ENCODE results near the gene IFFO2.
"Not testable (repeated sequence)": the region's sequence is repeated elsewhere in the genome, so short reads cannot be mapped to it uniquely, and the experiment has no call there.

The IFFO2 gene

GRCh38 chr1:18875107-18875795, 81.2 kb downstream of the IFFO2 start:
- peak; percentile 54 to 79 for DNase-seq (ENCODE audit: low read depth in 2 of 2)

DNA sequence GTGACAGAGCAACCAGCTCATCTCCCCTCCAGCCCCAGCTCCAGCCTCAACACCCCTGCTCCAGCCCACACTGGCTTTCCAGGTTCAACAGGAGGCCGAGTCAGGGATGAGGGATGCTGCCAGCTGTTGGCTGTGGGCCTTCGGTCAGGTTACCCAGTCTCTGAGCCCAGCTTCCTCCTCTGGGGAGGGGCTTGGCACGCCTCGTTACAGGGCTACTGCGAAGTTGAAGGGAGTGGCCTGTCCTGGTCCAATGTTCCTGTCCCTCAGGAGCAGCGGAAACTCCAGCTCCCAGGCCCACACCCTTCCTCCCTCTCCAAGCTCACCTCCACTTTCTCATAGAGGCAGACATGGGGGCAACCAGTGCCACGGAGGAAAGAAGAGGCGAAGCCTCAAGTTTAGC, 81.9 kb downstream of the IFFO2 start:
- no peak for DNase-seq (ENCODE audit: low read depth in 2 of 2)

GRCh38 chr1:18874036-18874435, 82.4 kb downstream of the IFFO2 start:
- DNase-seq (ENCODE audit: low read depth in 2 of 2): no peak

DNA sequence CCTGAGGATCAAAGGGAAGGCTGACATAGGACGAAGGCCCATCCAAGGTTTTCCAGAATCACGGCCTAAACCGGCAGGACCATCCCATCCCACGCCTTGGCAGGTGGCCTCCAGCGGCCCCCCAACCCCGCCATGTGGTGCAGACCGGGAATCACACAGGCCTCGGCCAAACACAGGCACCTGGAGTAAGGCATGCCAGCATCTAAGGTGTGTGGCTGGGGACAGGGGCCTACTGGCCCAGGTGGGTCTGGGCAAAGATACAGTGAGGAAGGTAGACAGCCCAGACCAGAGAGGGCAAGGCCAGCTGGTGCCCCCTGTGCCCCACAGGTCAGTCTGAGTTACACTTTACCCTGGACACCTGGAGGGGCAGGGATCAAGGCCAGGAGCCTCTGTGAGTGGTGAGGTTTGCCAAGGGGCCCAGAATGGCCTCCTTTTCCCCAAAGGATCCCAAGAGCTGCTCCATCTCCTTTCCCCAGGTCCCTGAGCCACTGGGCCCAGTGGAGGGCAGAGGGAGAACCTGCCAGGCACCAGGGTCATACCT, 84.3 kb downstream of the IFFO2 start:
- no peak for DNase-seq (ENCODE audit: low read depth in 2 of 2)

DNA sequence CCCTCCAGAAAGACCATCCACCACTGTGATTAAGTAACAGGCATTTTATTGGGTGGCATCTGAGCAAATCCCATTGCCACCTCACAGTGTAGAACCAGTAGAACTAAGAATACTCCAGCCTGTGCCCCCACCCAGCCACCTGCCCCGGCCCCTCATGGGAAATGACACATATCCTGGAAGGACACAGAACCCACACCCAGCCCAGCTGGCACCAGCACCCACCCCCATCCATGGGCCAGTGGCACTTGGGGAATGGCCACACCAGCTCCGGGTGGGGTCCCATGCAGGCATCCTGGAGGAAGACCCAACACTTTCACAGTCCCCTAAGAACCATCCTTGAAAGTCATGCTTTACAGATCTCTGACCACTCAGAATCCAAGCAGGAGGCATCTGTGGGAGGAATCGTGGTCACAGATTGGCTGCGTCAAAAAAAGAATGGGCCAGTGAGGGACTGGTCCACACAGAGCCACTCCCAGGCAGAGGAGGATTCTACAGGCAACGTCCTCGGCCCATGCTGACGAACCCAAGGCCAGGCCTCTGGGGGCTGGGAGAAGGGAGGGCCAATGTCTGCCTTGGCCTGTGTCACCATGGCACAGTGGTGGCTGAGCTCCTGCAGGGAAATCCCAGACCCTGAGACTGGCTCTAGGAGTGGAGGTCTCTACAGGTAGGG, 84.9 kb downstream of the IFFO2 start:
- no peak for DNase-seq (ENCODE audit: low read depth in 2 of 2)

DNA sequence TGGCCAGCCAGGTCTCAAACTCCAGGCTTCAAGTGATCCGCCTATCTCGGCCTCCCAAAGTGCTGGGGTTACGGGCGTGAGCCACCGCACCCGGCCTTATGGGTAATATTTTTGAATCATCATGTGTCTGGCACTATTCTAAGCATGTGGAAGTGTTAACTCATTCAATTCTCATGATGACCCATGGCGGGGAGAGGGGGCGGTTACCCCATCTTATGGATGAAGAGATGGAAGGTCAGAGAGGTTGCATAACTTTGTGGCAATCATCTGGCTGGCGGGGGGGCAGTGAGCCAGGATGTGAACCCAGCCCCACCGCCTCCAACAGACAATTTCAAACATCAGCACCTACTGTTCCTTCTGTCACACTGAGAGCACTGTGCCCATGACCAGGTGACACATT, 85.5 kb downstream of the IFFO2 start:
- DNase-seq (ENCODE audit: low read depth in 2 of 2): no peak

- DNase-seq (ENCODE audit: low read depth in 2 of 2): not testable (repeated sequence)
Observed at GRCh38 chr1:18870595-18870865, 85.9 kb downstream of the IFFO2 start.

GRCh38 chr1:18869847-18870594, 86.5 kb downstream of the IFFO2 start:
- DNase-seq (ENCODE audit: low read depth in 2 of 2): no peak

DNA sequence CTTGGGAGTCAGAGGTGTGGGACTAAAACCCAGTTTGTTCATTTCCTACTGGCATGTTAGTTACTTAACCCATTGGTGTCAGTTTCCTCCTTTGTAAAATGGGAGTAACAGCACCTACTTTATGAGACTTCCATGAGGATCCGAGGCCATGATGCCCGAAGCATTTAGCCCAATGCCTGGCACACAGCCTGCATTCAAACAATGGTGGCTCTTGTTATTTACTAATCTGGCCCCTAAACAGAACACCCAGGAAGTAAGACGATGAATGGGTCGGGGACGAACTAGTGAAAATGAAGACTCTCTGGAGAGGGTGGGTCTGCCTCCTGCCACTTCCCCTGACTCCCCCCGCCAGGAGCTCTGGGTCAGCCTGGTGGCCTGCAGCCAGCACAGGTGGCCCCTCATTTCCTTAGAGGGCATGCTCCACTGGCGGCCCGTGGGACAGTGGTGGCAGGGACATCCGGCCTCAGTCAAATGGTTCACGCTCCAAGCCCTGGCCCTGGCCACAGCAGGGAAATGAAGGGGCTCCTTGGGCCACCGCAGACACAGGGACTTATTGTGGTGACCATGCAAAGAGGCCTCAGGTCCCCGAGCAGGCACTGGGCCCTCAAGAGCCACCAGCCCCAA, 87.6 kb downstream of the IFFO2 start:
- DNase-seq (ENCODE audit: low read depth in 2 of 2): no peak

GRCh38 chr1:18868354-18868753, 88.1 kb downstream of the IFFO2 start:
- no peak for DNase-seq (ENCODE audit: low read depth in 2 of 2)

- no peak for DNase-seq (ENCODE audit: low read depth in 2 of 2)
Observed at GRCh38 chr1:18866846-18867245, 89.6 kb downstream of the IFFO2 start.

DNA sequence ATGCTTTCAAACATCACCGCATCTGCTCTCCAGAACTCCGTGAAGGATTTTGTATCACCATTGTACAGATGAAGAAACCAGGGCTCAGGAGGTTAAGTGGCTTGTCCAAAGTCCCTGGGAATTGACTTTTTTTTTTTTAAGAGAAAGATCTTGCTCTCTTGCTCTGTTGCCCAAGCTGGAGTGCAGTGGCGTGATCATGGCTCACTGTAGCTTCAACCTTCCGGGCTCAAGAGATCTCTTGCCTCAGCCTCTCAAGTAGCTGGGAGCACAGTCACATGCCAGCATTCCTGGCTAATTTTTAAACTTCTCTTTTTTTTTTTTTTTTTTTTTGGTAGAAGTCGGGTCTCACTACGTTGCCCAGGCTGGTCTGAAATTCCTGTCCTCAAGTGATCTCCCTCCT, 90.2 kb downstream of the IFFO2 start:
- no peak for DNase-seq (ENCODE audit: low read depth in 2 of 2)

DNA sequence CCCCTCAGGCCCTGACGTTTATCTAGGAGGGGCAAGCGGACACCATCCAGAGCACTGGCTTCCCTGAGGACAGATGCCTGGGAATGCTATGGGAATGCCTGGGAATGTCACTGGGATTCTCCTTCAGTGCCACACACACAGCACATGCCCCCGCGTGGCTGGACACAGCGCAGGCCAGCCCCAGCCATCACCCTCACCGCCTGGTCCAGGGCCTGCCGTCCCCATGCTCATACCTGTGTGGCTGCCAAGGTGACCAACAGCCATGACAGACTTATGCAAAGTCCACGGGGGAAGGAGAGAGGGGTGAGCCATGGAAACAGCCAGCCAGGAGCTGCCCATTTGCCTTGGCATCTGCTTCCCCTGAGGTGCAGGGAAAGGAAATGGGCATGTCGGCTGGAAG, 91.3 kb downstream of the IFFO2 start:
- no peak for DNase-seq (ENCODE audit: low read depth in 2 of 2)

GRCh38 chr1:18861590-18861989, 94.9 kb downstream of the IFFO2 start:
- DNase-seq (ENCODE audit: low read depth in 2 of 2): no peak

DNA sequence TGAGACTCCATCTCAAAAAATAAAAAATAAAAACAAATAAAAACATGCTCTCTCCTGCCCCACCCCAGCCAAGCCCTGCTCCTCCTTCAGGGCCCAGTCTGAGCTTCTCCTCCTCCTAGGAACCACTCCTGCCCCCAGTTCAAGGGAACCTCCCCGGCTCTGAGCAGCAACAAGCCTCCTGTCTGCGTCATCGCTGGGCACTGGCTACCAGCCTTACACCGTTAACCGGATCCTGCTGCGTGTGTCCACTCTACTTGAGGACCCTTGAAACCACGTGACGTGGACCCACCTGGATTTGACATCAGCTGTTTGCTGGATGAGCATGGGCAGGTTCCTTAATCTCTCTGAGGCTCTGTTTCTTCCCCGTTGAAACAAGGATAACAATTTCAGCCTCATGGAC, 95.4 kb downstream of the IFFO2 start:
- no peak for DNase-seq (ENCODE audit: low read depth in 2 of 2)

- no peak for DNase-seq (ENCODE audit: low read depth in 2 of 2)
Observed at GRCh38 chr1:18859560-18859959, 96.9 kb downstream of the IFFO2 start, which contains the start of gene TAS1R2. Gene TAS1R2 (minus strand): TSS chr1:18859660. CDS start chr1:18859660, 0 bp downstream.

DNA sequence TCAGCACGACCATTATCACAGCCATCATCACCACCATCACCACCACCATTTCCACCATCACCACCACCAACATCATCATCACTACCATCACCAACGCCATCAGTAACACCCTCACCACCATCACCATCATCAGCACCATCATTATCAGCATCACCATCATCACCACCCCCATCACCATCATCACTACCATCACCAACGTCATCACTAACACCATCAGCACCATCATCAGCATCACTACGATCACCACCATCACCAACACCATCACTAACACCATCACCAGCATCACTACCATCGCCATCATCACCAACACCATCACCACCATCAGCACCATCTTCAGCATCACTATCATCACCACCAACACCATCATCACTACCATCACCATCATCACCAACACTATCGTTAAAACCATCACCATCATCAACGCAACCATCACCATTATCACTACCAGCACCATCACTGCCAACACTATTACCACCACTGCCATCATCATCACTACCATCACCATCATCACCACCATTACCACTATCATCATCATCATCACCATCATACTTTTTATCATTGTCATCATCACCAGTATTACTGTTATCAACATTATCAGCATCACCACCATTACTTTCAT, 98.3 kb downstream of the IFFO2 start:
- no peak for DNase-seq (ENCODE audit: low read depth in 2 of 2)

DNA sequence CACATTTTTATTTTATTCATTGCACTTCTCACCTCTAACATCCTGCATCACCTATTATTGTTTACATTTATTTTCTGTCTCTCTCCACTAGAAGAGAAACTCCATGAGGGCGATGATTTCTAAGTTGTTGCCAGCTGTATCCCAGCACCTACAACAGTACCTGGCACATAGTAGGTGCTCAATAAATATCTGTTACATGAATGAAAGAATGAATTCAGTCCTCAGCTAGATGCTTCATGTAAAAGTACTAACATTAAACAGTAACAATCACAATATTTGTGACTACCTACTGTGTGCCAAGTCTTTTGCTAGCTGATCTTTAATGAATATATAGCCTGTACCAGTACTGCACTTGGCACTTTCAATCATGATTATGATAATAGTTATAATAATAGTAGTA, 100.0 kb downstream of the IFFO2 start:
- DNase-seq (ENCODE audit: low read depth in 2 of 2): no peak

DNA sequence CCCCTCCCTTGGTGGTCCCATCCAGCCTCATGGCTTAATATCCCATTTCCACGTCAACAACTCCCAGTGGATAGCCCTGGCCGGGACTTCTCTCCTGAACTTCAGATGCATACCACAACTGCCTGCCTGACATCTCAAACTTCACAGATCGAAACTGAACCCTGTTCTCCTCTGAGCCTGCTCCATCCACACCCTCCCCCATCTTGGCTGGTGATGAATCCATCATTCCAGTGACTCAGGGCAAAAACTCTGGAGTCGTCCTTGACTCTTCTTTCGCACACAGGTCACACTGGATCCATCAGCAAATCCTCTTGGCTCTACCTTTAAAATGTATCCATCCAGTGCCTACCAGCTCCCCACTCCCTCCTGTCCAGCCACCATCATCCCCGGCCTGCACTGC, 100.9 kb downstream of the IFFO2 start:
- no peak for DNase-seq (ENCODE audit: low read depth in 2 of 2)

DNA sequence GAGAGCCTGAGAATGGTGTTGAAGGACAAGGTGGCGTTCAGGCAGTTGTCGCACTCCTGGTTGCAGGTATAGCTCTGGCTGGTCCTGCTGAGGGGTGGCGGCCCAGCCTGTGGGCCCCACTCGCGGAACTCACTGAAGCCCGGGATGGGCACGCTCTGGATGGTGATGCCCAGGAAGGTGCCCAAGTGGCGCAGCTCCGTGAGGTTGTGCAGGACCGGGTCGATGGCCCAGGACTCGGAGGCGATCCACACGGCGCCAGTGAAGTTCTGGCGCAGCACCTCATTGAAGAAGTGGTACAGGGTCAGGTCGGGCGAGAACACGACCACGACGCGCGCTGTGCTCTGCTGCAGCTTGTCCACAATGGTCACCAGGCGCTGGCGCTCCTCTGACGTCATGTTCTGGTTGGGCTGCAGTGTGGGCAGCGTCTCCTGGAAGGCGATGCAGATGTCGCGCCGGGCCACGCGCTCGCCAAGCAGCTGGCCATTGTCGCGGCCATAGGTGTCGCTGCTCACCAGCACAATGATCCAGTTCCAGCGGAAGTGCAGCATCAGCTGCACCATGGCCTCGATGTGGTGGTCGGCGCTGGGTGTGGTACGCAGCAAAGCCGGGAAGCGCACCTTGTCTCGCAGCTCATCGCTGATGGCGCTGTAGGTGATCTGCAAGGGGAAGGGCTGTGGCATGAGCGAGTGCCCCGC, 102.0 kb downstream of the IFFO2 start:
- DNase-seq (ENCODE audit: low read depth in 2 of 2): no peak
